RWPE2 (cell line): ENCODE results near the gene RABL6.
A peak's percentile ranks its signal among the peaks of the same experiment; 100 is the strongest.

Source experiments
- ATAC-seq: fragments of 200-7000 bp; cut with Tn5 transposase; 3 replicates; pipeline ENCODE4 v1.9.1; 2021; ENCODE audit warnings: low read depth
- DNase-seq: peaks from one replicate; pipeline ENCODE4 v3.0.0-alpha.2; 2020; ENCODE audit warnings: low spot score
- H3K27ac ChIP-seq: fragments of 450-650 bp; 2 replicates; pipeline ENCODE4 v1.5.1; 2017; ENCODE audit warnings: mild to moderate bottlenecking; ENCODE audit not compliant: poor library complexity, severe bottlenecking
- H3K27me3 ChIP-seq: fragments of 250-450 bp; sonication (Bioruptor Pico); 2 replicates; pipeline ENCODE4 v1.5.1; 2021; ENCODE audit warnings: mild to moderate bottlenecking, moderate library complexity; ENCODE audit not compliant: insufficient read depth, poor library complexity, severe bottlenecking
- H3K36me3 ChIP-seq: fragments of 250-450 bp; sonication (Bioruptor Pico); 2 replicates; pipeline ENCODE4 v1.5.1; 2020; ENCODE audit warnings: low read depth, mild to moderate bottlenecking, moderate library complexity
- H3K4me1 ChIP-seq: fragments of 250-450 bp; sonication (Bioruptor Pico); 2 replicates; pipeline ENCODE4 v1.5.1; 2021; ENCODE audit warnings: mild to moderate bottlenecking, moderate library complexity; ENCODE audit not compliant: insufficient read depth, poor library complexity, severe bottlenecking
- H3K4me3 ChIP-seq: fragments of 250-450 bp; sonication (Bioruptor Pico); 2 replicates; pipeline ENCODE4 v1.5.1; 2021; ENCODE audit warnings: mild to moderate bottlenecking, moderate library complexity; ENCODE audit not compliant: severe bottlenecking
- H3K9me3 ChIP-seq: fragments of 250-450 bp; sonication (Bioruptor Pico); 2 replicates; pipeline ENCODE4 v1.5.1; 2021; ENCODE audit warnings: mild to moderate bottlenecking, moderate library complexity; ENCODE audit not compliant: severe bottlenecking
- TF ChIP-seq, protein P1 (sequence below): fragments of 450-650 bp; IDR thresholded peaks from one replicate; pipeline ENCODE4 v1.5.1; 2017; ENCODE audit warnings: mild to moderate bottlenecking, moderate library complexity; ENCODE audit not compliant: poor library complexity, severe bottlenecking

Gene RABL6

DNA sequence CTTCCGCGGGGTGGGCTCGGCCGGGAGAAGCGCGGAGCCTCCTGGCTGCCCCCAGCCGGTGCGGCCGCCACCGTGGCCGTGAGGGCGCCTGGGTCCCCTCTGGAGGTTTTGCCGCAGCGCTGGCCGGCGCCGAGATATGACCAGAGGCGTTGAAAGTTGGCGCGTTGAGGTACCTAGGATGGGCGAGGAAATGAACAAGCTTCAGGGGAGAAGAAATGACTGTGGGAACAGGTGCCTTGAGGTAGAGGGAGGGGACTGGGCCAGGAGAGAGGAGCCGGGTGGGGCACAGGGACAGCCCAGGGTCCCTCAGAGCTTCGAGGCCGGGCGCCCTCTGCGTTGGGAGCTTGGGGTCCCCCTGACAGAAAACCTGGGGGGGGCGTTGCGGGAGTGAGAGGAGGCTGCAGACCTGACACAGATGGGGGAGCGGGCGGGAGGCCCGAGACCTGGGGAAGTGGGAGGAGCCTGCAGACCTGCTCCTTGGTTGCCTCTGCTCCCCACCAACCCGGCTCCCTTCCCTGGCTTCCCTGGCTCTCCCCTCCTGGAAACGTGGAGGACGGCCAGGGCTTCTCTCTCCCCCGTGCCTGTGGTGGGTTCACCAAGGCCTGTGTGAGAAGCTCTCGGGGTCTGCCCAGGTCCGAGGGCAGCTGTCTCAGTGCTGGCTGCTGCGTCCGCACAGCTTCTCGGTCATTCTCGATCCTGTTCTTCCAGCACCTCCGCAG lies 14.2 kb downstream of the RABL6 start:
- no peaks in the 10 kb centered on the region for H3K27me3 ChIP-seq
- TF ChIP-seq, protein P1, sequence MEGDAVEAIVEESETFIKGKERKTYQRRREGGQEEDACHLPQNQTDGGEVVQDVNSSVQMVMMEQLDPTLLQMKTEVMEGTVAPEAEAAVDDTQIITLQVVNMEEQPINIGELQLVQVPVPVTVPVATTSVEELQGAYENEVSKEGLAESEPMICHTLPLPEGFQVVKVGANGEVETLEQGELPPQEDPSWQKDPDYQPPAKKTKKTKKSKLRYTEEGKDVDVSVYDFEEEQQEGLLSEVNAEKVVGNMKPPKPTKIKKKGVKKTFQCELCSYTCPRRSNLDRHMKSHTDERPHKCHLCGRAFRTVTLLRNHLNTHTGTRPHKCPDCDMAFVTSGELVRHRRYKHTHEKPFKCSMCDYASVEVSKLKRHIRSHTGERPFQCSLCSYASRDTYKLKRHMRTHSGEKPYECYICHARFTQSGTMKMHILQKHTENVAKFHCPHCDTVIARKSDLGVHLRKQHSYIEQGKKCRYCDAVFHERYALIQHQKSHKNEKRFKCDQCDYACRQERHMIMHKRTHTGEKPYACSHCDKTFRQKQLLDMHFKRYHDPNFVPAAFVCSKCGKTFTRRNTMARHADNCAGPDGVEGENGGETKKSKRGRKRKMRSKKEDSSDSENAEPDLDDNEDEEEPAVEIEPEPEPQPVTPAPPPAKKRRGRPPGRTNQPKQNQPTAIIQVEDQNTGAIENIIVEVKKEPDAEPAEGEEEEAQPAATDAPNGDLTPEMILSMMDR, result no peak
- H3K27ac ChIP-seq, result no peak overlapping the region
- no peak for ATAC-seq
- no peaks in the 10 kb centered on the region for H3K4me1 ChIP-seq
- DNase-seq, result peak; percentile 59
- peaks cover 20% of the 10 kb centered on the region for H3K36me3 ChIP-seq
- H3K4me3 ChIP-seq, result no peak overlapping the region
- H3K9me3 ChIP-seq, result no peaks in the 10 kb centered on the region

- peak; percentile 56 for DNase-seq
- Histone ChIP-seq H3K9me3 (no peaks in the 10 kb centered on the region), H3K4me1 (no peaks in the 10 kb centered on the region), H3K4me3 (no peak overlapping the region), H3K27ac (no peak overlapping the region), H3K27me3 (no peaks in the 10 kb centered on the region), H3K36me3 (peaks cover 22% of the 10 kb centered on the region)
- TF ChIP-seq, protein P1, result no peak
- no peak for ATAC-seq
Measured at GRCh38 chr9:136823136-136824046, 15.6 kb downstream of the RABL6 start.

DNA sequence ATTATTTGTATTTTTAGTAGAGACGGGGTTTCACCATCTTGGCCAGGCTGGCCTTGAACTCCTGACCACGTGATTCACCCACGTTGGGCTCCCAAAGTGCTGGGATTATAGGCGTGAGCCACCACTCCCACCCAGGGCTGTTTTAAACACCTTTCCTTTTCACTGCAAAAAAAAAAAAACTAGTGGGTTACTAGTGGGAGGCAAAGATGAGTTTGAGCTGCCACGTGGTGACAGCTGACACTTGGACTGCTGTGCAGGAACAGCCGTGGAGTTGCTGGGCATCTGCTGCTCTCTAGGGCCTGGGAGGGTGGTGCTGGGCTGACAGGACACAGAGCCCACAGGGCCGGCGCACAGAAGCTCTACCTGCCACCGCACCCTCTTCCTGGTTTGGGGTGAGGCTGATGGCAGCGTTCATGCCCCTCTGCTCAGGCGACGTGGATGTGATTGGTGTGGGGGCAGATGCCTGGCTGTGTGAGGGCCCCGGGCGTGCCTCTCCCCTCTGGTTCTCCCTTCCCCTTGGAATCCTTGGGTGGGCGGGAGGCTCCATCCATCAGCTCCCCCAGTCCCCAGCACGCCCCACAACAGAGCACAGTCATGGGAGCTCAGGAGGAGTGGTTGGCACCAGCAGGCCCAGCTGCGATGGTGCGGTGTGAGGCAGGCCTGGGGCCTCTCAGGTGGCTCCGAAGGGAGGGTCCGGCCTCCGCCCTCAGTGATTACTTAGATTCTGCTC lies 16.9 kb downstream of the RABL6 start:
- ATAC-seq (no peak), DNase-seq (no peak)
- Histone ChIP-seq H3K27me3 (no peaks in the 10 kb centered on the region), H3K4me1 (no peaks in the 10 kb centered on the region), H3K4me3 (no peak overlapping the region), H3K36me3 (peaks cover 30% of the 10 kb centered on the region), H3K9me3 (no peaks in the 10 kb centered on the region), H3K27ac (no peak overlapping the region)
- TF ChIP-seq, protein P1, result no peak

GRCh38 chr9:136825295-136826187 lies 17.8 kb downstream of the RABL6 start:
- H3K36me3 ChIP-seq, result peaks cover 30% of the 10 kb centered on the region

More at GRCh38 chr9:136825295-136826187, 17.8 kb downstream of the RABL6 start:
- Histone ChIP-seq H3K27ac (no peak overlapping the region), H3K4me1 (no peaks in the 10 kb centered on the region), H3K27me3 (no peaks in the 10 kb centered on the region), H3K9me3 (no peaks in the 10 kb centered on the region), H3K4me3 (no peak overlapping the region)
- ATAC-seq, result no peak
- no peak for DNase-seq
- TF ChIP-seq, protein P1, result no peak
